ENCODE measurements around the gene CDK3.

CDK3 gene

DNA sequence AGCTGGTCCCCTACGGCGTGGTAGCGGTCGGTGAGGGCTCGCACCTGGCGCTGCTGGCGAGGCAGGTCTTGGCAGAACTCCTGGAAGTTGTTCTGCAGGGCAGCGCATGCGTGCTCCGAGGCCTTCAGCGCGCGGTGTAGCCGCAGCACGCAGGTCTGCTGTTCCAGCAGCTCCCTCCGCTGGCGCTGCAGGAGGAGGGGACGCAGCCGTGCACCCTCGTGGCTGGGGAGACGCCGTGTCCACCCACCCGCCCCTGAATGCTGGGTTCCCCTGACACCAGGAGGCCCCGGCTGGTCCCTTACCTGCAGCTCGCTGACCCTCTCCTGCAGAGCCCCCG lies 14.2 kb downstream of the CDK3 start:
- Mint-ChIP-seq H3K9me3 (no peaks in the 10 kb centered on the region), H3K27ac (no peak overlapping the region), H3K36me3 (ENCODE audit: low read depth) (no peaks in the 10 kb centered on the region), H3K4me1 (peaks cover 9% of the 10 kb centered on the region), H3K27me3 (ENCODE audit: low read depth) (peaks cover 5% of the 10 kb centered on the region), H3K4me3 (no peak overlapping the region)
- TF ChIP-seq, protein P1, sequence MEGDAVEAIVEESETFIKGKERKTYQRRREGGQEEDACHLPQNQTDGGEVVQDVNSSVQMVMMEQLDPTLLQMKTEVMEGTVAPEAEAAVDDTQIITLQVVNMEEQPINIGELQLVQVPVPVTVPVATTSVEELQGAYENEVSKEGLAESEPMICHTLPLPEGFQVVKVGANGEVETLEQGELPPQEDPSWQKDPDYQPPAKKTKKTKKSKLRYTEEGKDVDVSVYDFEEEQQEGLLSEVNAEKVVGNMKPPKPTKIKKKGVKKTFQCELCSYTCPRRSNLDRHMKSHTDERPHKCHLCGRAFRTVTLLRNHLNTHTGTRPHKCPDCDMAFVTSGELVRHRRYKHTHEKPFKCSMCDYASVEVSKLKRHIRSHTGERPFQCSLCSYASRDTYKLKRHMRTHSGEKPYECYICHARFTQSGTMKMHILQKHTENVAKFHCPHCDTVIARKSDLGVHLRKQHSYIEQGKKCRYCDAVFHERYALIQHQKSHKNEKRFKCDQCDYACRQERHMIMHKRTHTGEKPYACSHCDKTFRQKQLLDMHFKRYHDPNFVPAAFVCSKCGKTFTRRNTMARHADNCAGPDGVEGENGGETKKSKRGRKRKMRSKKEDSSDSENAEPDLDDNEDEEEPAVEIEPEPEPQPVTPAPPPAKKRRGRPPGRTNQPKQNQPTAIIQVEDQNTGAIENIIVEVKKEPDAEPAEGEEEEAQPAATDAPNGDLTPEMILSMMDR (IDR thresholded peaks at IDR 0.05; ENCODE audit: unreplicated experiment in 3 of 3) = no peak

DNA sequence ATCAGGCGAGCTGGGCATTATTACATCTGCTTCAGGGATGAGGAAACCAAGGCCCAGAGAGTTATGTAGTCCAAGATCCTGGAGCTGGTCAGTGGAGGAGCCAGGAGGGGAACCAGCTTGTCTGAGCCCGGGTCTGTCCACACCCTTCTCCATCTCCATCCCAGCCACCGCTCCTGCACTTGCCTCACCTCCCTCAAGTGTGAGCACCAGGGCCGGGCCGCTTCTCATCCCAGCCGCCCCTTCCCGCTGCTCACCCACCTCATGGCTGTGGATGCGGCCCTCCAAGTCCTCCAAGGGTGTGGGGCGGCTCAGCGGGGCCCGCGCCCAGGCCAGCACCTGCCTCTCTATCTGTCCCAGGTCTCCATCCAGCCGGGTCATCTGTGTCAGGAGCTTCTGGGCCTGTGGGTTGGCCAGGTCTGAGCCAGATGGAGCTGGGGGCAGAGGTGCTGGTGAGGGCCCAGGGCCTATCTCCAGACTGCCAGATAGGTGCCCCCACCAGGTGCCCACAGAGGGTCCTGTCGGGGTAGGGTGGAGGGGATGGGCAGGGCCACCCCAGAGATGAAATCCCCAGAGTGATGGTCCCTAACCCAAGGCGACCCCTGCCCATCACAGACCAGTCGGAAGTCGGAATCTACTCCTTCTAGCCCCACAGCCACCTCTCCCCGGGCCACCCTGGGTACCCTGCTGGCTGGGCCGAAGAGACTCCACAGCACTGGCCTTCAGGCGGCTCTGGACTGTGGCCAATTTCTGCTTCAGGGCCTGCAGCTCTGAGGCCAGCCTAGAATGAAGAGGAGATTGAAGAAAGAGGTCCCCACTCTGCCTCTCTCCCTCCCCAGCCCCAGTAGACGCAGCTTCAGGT lies 17.1 kb downstream of the CDK3 start:
- no peaks in the 10 kb centered on the region for H3K9me3 Mint-ChIP-seq
- no peaks in the 10 kb centered on the region for H3K36me3 Mint-ChIP-seq (ENCODE audit: low read depth)
- no peak overlapping the region for H3K27ac Mint-ChIP-seq
- H3K27me3 Mint-ChIP-seq (ENCODE audit: low read depth) = peaks cover 9% of the 10 kb centered on the region
- TF ChIP-seq, protein P1 (IDR thresholded peaks at IDR 0.05; ENCODE audit: unreplicated experiment in 3 of 3) = no peak
- peaks cover 13% of the 10 kb centered on the region for H3K4me1 Mint-ChIP-seq
- no peak overlapping the region for H3K4me3 Mint-ChIP-seq

GRCh38 chr17:76018340-76018680 lies 17.7 kb downstream of the CDK3 start:
- Mint-ChIP-seq H3K27me3 (ENCODE audit: low read depth) (peaks cover 9% of the 10 kb centered on the region), H3K4me3 (no peak overlapping the region), H3K36me3 (ENCODE audit: low read depth) (no peaks in the 10 kb centered on the region), H3K27ac (no peak overlapping the region), H3K4me1 (peaks cover 12% of the 10 kb centered on the region), H3K9me3 (no peaks in the 10 kb centered on the region)
- TF ChIP-seq, protein P1 (IDR thresholded peaks at IDR 0.05; ENCODE audit: unreplicated experiment in 3 of 3) = no peak

- Mint-ChIP-seq H3K27me3 (ENCODE audit: low read depth) (peaks cover 9% of the 10 kb centered on the region), H3K9me3 (no peaks in the 10 kb centered on the region), H3K36me3 (ENCODE audit: low read depth) (no peaks in the 10 kb centered on the region), H3K4me3 (no peak overlapping the region), H3K27ac (no peak overlapping the region), H3K4me1 (peaks cover 8% of the 10 kb centered on the region)
- TF ChIP-seq, protein P1 (IDR thresholded peaks at IDR 0.05; ENCODE audit: unreplicated experiment in 3 of 3) = no peak
These were observed 18.1 kb downstream of the CDK3 start for GRCh38 chr17:76018801-76019200.

DNA sequence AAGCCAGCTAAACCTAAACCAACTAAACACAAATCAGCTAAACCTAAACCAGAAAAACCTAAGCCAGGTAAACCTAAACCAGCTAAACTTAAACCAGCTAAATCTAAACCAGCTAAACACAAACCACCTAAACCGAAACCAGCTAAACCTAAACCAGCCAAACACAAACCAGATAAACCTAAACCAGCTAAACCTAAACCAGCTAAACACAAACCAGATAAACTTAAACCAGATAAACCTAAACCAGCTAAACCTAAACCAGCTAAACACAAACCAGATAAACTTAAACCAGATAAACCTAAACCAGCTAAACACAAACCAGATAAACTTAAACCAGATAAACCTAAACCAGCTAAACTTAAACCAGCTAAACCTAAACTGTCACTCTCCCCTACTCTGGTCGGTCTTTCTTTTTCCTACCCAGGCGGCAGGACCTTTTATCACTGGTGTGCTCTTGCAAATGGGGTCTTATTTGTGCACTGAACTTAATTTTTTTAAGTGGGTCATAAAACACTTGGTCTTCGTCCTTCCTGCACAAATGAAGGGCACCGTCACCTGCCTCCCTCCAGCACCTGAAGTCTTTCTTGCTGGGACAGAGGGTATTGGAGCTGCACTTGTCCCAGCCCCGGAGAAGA lies 19.3 kb downstream of the CDK3 start:
- H3K4me3 Mint-ChIP-seq = no peak overlapping the region
- TF ChIP-seq, protein P1 (IDR thresholded peaks at IDR 0.05; ENCODE audit: unreplicated experiment in 3 of 3) = no peak
- H3K9me3 Mint-ChIP-seq = no peaks in the 10 kb centered on the region
- no peaks in the 10 kb centered on the region for H3K36me3 Mint-ChIP-seq (ENCODE audit: low read depth)
- peak overlapping the region in 1 of 3 experiments; percentile 43 for H3K27ac Mint-ChIP-seq
- H3K4me1 Mint-ChIP-seq = peaks cover 3% of the 10 kb centered on the region
- peaks cover 4% of the 10 kb centered on the region for H3K27me3 Mint-ChIP-seq (ENCODE audit: low read depth)

GRCh38 chr17:76022285-76022684 lies 21.6 kb downstream of the CDK3 start:
- no peak overlapping the region for H3K4me3 Mint-ChIP-seq
- H3K9me3 Mint-ChIP-seq = no peaks in the 10 kb centered on the region
- TF ChIP-seq, protein P1 (IDR thresholded peaks at IDR 0.05; ENCODE audit: unreplicated experiment in 3 of 3) = no peak
- H3K36me3 Mint-ChIP-seq (ENCODE audit: low read depth) = no peaks in the 10 kb centered on the region
- no peak overlapping the region for H3K27ac Mint-ChIP-seq
- H3K4me1 Mint-ChIP-seq = peaks cover 3% of the 10 kb centered on the region
- H3K27me3 Mint-ChIP-seq (ENCODE audit: low read depth) = peaks cover 4% of the 10 kb centered on the region

All from nephron (organoid).